Sigmoid colon (tissue), 7 donors: Measurements from ENCODE around the gene YIPF1. TPM values are rescaled to one million over a fixed set of nuclear protein-coding genes. Genes with fewer than 3 reads are reported as not detected.

ENCODE experiments used
- DNase-seq: peaks from one replicate; pipeline ENCODE4 v3.0.0-alpha.2; 2019
- H3K27ac ChIP-seq, 4 donors: fragments of 200-600 bp; sonication (generic); one replicate each; pipeline ENCODE4 v1.5.1; 2016 to 2019; ENCODE audit warnings: mild to moderate bottlenecking in 1 of 4
- H3K27me3 ChIP-seq, 3 donors: fragments of 200-600 bp; sonication (generic); one replicate each; pipeline ENCODE4 v1.5.1; 2019; ENCODE audit warnings: mild to moderate bottlenecking in 1 of 3
- H3K36me3 ChIP-seq, 4 donors: fragments of 200-600 bp; sonication (generic); one replicate each; pipeline ENCODE4 v1.5.1; 2016 to 2019
- H3K4me1 ChIP-seq, 4 donors: fragments of 200-600 bp; sonication (generic); one replicate each; pipeline ENCODE4 v1.5.1; 2017 to 2019
- H3K4me3 ChIP-seq, 4 donors: fragments of 200-600 bp; sonication (generic); one replicate each; pipeline ENCODE4 v1.5.1; 2017 to 2019; ENCODE audit warnings: mild to moderate bottlenecking in 2 of 4, moderate library complexity in 1 of 4
- H3K9me3 ChIP-seq, 4 donors: fragments of 200-600 bp in 3 of 4; sonication (generic) in 3 of 4; one replicate each; pipeline versions ENCODE4 v1.5.1 to v1.6.1; 2013 to 2019
- CTCF ChIP-seq, 4 experiments: fragments of 450-650 bp in 3 of 4; fragments of 200-600 bp in 1 of 4; IDR thresholded peaks; one replicate each; pipeline ENCODE4 v1.5.1; 2016 to 2019; ENCODE audit warnings: antibody characterized with exemption in 4 of 4, mild to moderate bottlenecking in 3 of 4, moderate library complexity in 2 of 4
- EP300 ChIP-seq, 4 donors: sonication (generic); formaldehyde crosslinking; IDR thresholded peaks; one replicate each; pipeline ENCODE4 v1.6.1; 2017; ENCODE audit warnings: antibody characterized with exemption in 4 of 4
- POLR2A ChIP-seq, 2 donors: fragments of 450-650 bp; IDR thresholded peaks; one replicate each; pipeline ENCODE4 v1.6.1; 2016; ENCODE audit warnings: antibody characterized with exemption in 2 of 2, mild to moderate bottlenecking in 2 of 2, moderate library complexity in 2 of 2
- POLR2AphosphoS5 ChIP-seq, 4 donors: sonication (generic); formaldehyde crosslinking; IDR thresholded peaks; one replicate each; pipeline ENCODE4 v1.6.1; 2017; ENCODE audit warnings: antibody characterized with exemption in 4 of 4
- WGBS, 2 donors: extraction: QIAGEN DNeasy Blood & Tissue Kit; methylation state at CpG; one replicate each; pipeline ENCODE4 v1.1.7; 2013; 5-methylcytosine and 5-hydroxymethylcytosine counted together
- intact Hi-C: fragments of 100-400 bp; cut with DNase I; formaldehyde crosslinking; loops from one replicate; pipeline ENCODE4 v1.15.1; 2023
- polyA plus RNA-seq, 3 donors: library from polyadenylated mRNA; stranded (reverse); fragments of 200-250 nt; gene quantifications; one replicate each; pipeline ENCODE4 v1.2.3, GENCODE V29; 2013
- total RNA-seq, 4 donors: library from RNA; depleted of rRNA; stranded (reverse); fragments of >200 nt; gene quantifications; one replicate each; pipeline ENCODE4 v1.1.0, GENCODE V29; 2016
- donor health status: healthy with polysubstance abuse.
- donor health status: Bipolar disorder and iron deficiency.
- donor health status: healthy.

The YIPF1 gene
- 10 to 100 TPM; 13.3 to 23.3 (median 18.8) TPM for total RNA-seq
- 10 to 100 TPM; 24.5 to 28.0 (median 27.6) TPM for polyA plus RNA-seq

GRCh38 chr1:53889304-53890298 is at the start of gene YIPF1:
Gene YIPF1 (minus strand): TSS chr1:53889797. CDS start chr1:53888937, 860 bp downstream.
- H3K4me3 ChIP-seq: peak within 1 kb of the TSS; percentile 84 to 95 (median 90)
- no peaks in the 10 kb centered on the region for H3K27me3 ChIP-seq
- peak within 1 kb of the TSS; percentile 79 to 89 (median 82) for H3K27ac ChIP-seq
- peaks cover 0 to 21% (median 18%) of the 10 kb centered on the region in 4 donors for H3K4me1 ChIP-seq
- H3K36me3 ChIP-seq: peaks cover 0 to 23% (median 2%) of the 10 kb centered on the region in 4 donors
- TF ChIP-seq POLR2AphosphoS5 (IDR thresholded peaks at IDR 0.05) (peak in 3 of 4 donors; percentile 67 to 74 (median 69)), EP300 (IDR thresholded peaks at IDR 0.05) (peak in 1 of 4 donors; percentile 31), CTCF (IDR thresholded peaks at IDR 0.05) (no peak)
- 2 to 3% methylated on average over 62 of the region's 62 CpGs for WGBS, 2 donors
- no peaks in the 10 kb centered on the region for H3K9me3 ChIP-seq
- intact Hi-C loops: loop anchor here (2.0 to 5.0 kb wide), 2 partner anchors 52 to 57 kb away; partner anchors contain the start of genes LRRC42 and NDC1
- peak; percentile 95 for DNase-seq

GRCh38 chr1:53938136-53938830 is 48.7 kb upstream of the YIPF1 start:
- no peak overlapping the region for H3K27ac ChIP-seq

GRCh38 chr1:53936430-53936829 is 46.8 kb upstream of the YIPF1 start:
- WGBS, 2 donors: 98% methylated on average over 1 of the region's 1 CpG
- no peak overlapping the region for H3K4me3 ChIP-seq
- intact Hi-C loops: no loop called here
- H3K4me1 ChIP-seq: no peaks in the 10 kb centered on the region
- no peak for DNase-seq
- H3K9me3 ChIP-seq: no peaks in the 10 kb centered on the region
- H3K27me3 ChIP-seq: no peaks in the 10 kb centered on the region
- H3K27ac ChIP-seq: no peak overlapping the region
- peaks cover 0 to 6% (median 0%) of the 10 kb centered on the region in 4 donors for H3K36me3 ChIP-seq
- TF ChIP-seq EP300 (IDR thresholded peaks at IDR 0.05) (no peak), POLR2AphosphoS5 (IDR thresholded peaks at IDR 0.05) (no peak), POLR2A (IDR thresholded peaks at IDR 0.05) (no peak), CTCF (IDR thresholded peaks at IDR 0.05) (no peak)

More at GRCh38 chr1:53938136-53938830, 48.7 kb upstream of the YIPF1 start:
- no peak for DNase-seq
- Histone ChIP-seq H3K36me3 (peaks cover 0 to 6% (median 0%) of the 10 kb centered on the region in 4 donors), H3K4me3 (no peak overlapping the region), H3K4me1 (no peaks in the 10 kb centered on the region), H3K9me3 (no peaks in the 10 kb centered on the region), H3K27me3 (no peaks in the 10 kb centered on the region)
- intact Hi-C loops: no loop called here
- 85 to 91% methylated on average over 4 of the region's 4 CpGs for WGBS, 2 donors
- TF ChIP-seq CTCF (IDR thresholded peaks at IDR 0.05) (no peak), POLR2AphosphoS5 (IDR thresholded peaks at IDR 0.05) (no peak), POLR2A (IDR thresholded peaks at IDR 0.05) (no peak), EP300 (IDR thresholded peaks at IDR 0.05) (no peak)

DNA sequence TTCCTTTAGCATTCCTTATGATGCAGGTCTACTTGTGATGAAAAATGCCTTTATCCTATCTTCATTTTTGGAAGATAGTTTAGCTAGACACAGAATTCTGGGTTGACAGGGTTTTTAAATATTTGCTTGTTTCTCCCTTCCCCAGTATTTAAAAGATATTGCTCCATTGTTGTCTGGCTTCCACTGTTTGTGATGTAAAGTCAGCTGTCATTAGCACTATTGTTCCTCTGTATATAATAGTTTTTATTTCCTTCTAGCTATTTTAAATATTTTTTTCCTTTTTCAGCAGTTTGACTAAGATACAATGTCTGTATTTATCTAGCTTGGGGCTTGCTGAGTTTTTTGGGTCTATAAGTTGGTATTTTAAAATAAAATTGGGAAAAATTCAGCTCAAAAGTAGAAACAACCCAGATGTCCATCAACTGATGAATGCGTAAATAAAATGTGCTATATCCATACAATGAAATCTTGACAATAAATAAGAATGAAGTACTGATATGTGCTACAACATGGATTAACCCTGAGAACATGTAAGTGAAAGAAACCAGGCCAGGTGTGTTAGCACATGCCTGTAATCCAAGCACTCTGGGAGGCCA is 44.7 kb upstream of the YIPF1 start:
- H3K27ac ChIP-seq: no peak overlapping the region
- H3K9me3 ChIP-seq: no peaks in the 10 kb centered on the region
- TF ChIP-seq POLR2AphosphoS5 (IDR thresholded peaks at IDR 0.05): no peak
- TF ChIP-seq EP300 (IDR thresholded peaks at IDR 0.05): no peak
- no peak for TF ChIP-seq POLR2A (IDR thresholded peaks at IDR 0.05)
- TF ChIP-seq CTCF (IDR thresholded peaks at IDR 0.05): no peak
- no peak for DNase-seq
- no peak overlapping the region for H3K4me3 ChIP-seq
- intact Hi-C loops: no loop called here
- WGBS, 2 donors: 98 to 100% methylated on average over 1 of the region's 1 CpG
- peaks cover 0 to 12% (median 1%) of the 10 kb centered on the region in 4 donors for H3K36me3 ChIP-seq
- H3K27me3 ChIP-seq: no peaks in the 10 kb centered on the region
- H3K4me1 ChIP-seq: no peaks in the 10 kb centered on the region
